Duodenal mucosa (tissue), 2 donors: ENCODE results near the gene GTPBP4.
"Not testable (repeated sequence)": the region's sequence is repeated elsewhere in the genome, so short reads cannot be mapped to it uniquely, and the experiment has no call there.

Experiments
- H3K27ac ChIP-seq: one replicate; pipeline ENCODE4 v1.7.0; 2013; ENCODE audit warnings: low read depth, low read length
- H3K27me3 ChIP-seq, 2 donors: one replicate each; pipeline ENCODE4 v1.7.0; 2013; ENCODE audit warnings: low read length in 2 of 2, control low read depth in 1 of 2; ENCODE audit not compliant: insufficient read depth in 2 of 2, control insufficient read depth in 1 of 2
- H3K36me3 ChIP-seq, 2 donors: one replicate each; pipeline ENCODE4 v1.7.0; 2013; ENCODE audit warnings: low read length in 2 of 2, control low read depth in 1 of 2; ENCODE audit not compliant: insufficient read depth in 2 of 2, control insufficient read depth in 1 of 2
- H3K4me1 ChIP-seq, 2 donors: one replicate each; pipeline ENCODE4 v1.7.0; 2013; ENCODE audit warnings: low read length in 2 of 2, control low read depth in 1 of 2; ENCODE audit not compliant: insufficient read depth in 2 of 2, control insufficient read depth in 1 of 2
- H3K4me3 ChIP-seq, 2 donors: one replicate each; pipeline ENCODE4 v1.7.0; 2013; ENCODE audit warnings: low read length in 2 of 2, low read depth in 1 of 2
- H3K9ac ChIP-seq, 2 donors: one replicate each; pipeline ENCODE4 v1.7.0; 2013; ENCODE audit warnings: low read length in 2 of 2, low read depth in 1 of 2
- H3K9me3 ChIP-seq, 2 donors: one replicate each; pipeline ENCODE4 v1.7.0; 2013; ENCODE audit warnings: low read length in 2 of 2, control low read depth in 1 of 2; ENCODE audit not compliant: control insufficient read depth in 1 of 2

The GTPBP4 gene

GRCh38 chr10:1002425-1003006, 14.3 kb downstream of the GTPBP4 start:
- peaks cover 59 to 96% of the 10 kb centered on the region in 2 donors for H3K36me3 ChIP-seq
- no peak overlapping the region for H3K4me3 ChIP-seq
- H3K27me3 ChIP-seq: no peaks in the 10 kb centered on the region
- no peaks in the 10 kb centered on the region for H3K4me1 ChIP-seq
- H3K9me3 ChIP-seq: peaks cover 2 to 12% of the 10 kb centered on the region in 2 donors
- no peak overlapping the region for H3K9ac ChIP-seq
- no peak overlapping the region for H3K27ac ChIP-seq

DNA sequence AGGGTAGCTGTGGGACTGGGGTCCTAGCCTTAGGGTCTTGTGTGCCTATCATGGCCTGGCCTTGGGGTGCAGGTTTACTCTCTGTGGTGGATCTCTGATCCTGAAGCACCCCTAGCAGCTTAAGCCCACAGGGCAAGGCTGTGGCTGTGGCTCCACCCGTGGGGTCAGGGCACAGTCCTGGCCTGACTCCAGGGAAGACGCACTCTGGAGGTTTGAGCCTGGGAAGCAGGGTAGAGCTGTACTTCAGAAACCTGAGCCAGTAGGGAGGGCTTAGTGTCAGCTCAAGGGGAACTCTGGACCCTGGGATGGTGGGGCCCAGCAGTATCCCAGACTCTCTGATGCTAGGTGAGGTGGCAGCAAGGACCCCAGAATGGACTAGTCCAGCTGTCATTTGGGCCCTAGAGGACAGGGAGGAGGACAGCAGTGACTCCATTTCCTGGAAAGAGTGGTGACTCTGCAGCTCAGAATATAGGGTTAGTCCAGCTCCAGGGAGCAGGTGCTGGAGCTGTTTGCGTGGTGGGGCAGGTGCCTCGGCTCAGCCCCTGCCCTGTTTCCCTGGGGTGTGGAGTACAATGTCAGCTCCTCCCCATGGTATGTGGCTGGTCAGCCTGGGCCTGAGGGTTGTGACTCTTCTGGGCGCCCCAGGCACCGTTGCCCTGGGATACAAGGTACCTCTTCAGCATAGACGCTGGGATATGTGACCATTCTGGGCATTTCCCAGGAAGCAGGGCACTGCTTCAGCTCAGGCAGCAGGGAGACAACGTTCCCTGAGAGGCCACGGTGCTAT, 15.8 kb downstream of the GTPBP4 start:
- H3K4me1 ChIP-seq: no peaks in the 10 kb centered on the region
- peaks cover 53 to 95% of the 10 kb centered on the region in 2 donors for H3K36me3 ChIP-seq
- no peak overlapping the region for H3K4me3 ChIP-seq

DNA sequence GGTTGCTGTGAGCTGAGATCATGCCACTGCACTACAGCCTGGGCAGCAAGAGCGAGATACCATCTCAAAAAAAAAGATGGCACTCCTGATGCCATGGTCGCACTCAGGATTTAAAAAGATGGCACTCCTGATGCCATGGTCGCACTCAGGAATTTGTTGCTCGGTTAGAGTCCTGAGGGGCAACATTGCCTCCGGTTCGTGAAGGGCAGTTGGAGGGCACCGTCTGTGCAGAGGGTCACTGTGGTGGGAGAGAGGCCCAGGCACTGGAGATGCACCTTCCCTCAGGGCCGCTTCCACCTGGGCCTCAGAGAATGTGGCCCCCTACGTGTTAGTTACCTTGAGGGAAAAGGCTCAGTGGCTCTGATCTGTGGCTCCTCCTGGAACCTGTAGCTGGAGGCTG, 18.3 kb downstream of the GTPBP4 start:
- Histone ChIP-seq H3K9ac (no peak overlapping the region), H3K36me3 (peaks cover 52 to 93% of the 10 kb centered on the region in 2 donors), H3K4me1 (no peaks in the 10 kb centered on the region), H3K27ac (no peak overlapping the region), H3K27me3 (no peaks in the 10 kb centered on the region), H3K4me3 (no peak overlapping the region), H3K9me3 (peaks cover 2 to 12% of the 10 kb centered on the region in 2 donors)

More for the DNA sequence above, 15.8 kb downstream of the GTPBP4 start:
- H3K9ac ChIP-seq: no peak overlapping the region
- H3K27ac ChIP-seq: no peak overlapping the region
- H3K9me3 ChIP-seq: peaks cover 2 to 12% of the 10 kb centered on the region in 2 donors
- no peaks in the 10 kb centered on the region for H3K27me3 ChIP-seq

DNA sequence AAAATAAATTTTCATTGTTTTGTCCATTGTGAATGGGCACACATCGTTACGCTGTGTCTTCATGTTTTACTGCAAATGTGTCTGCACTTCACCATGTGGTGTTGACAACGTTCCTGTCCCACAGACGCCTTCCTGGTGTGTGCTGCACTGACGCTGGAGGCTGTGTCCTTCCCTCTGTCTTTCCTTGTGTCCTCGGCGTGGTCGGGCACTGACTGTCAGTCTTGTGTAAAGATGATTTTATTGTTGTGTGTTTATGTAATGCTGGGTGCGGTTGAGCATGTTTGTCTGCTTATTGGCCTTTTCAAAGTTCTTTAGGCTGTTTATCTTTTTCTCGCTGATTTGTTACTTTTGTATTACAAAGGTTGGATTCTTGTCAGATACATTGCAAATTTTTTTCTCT, 19.3 kb downstream of the GTPBP4 start:
- Histone ChIP-seq H3K9me3 (peaks cover 0 to 5% of the 10 kb centered on the region in 2 donors), H3K27ac (no peak overlapping the region), H3K4me1 (no peaks in the 10 kb centered on the region), H3K27me3 (no peaks in the 10 kb centered on the region), H3K36me3 (peaks cover 55 to 93% of the 10 kb centered on the region in 2 donors), H3K4me3 (no peak overlapping the region), H3K9ac (no peak overlapping the region)

DNA sequence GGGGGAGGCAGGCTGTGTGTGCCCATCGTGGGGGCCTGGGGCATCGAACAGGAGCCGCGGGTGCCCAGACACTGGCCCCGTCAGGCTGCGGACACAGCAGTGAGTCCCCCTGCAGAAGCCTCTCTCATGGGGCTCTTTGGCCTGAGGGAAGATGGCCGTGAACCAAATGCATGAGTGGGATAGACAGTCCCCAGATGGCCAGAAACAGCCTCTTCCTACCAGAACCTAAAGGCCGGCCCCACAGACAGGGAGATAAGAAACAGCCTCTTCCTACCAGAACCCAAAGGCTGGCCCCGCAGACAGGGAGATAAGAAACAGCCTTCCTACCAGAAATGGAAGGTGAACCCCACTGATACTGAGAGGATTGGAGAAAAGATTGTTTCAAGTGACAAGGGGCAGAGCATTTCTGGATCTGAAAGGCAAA, 20.8 kb downstream of the GTPBP4 start:
- no peak overlapping the region for H3K4me3 ChIP-seq
- no peaks in the 10 kb centered on the region for H3K9me3 ChIP-seq
- no peaks in the 10 kb centered on the region for H3K4me1 ChIP-seq
- H3K36me3 ChIP-seq: peaks cover 47 to 89% of the 10 kb centered on the region in 2 donors
- no peak overlapping the region for H3K9ac ChIP-seq
- no peak overlapping the region for H3K27ac ChIP-seq
- no peaks in the 10 kb centered on the region for H3K27me3 ChIP-seq

- not testable (repeated sequence) for H3K4me1 ChIP-seq, H3K9me3 ChIP-seq, H3K27ac ChIP-seq, H3K9ac ChIP-seq, H3K27me3 ChIP-seq, H3K4me3 ChIP-seq
- H3K36me3 ChIP-seq: peaks cover 40 to 89% of the 10 kb centered on the region in 2 donors
Observed at GRCh38 chr10:1009947-1010346, 21.7 kb downstream of the GTPBP4 start.

- no peak overlapping the region for H3K4me3 ChIP-seq
- peaks cover 39 to 88% of the 10 kb centered on the region in 2 donors for H3K36me3 ChIP-seq
- no peak overlapping the region for H3K9ac ChIP-seq
- H3K9me3 ChIP-seq: no peaks in the 10 kb centered on the region
- no peak overlapping the region for H3K27ac ChIP-seq
- no peaks in the 10 kb centered on the region for H3K27me3 ChIP-seq
- no peaks in the 10 kb centered on the region for H3K4me1 ChIP-seq
Observed at GRCh38 chr10:1010703-1011102, 22.5 kb downstream of the GTPBP4 start.

- Histone ChIP-seq H3K27me3 (no peaks in the 10 kb centered on the region), H3K36me3 (peaks cover 42 to 88% of the 10 kb centered on the region in 2 donors), H3K4me3 (no peak overlapping the region)
Observed at GRCh38 chr10:1011696-1012095, 23.5 kb downstream of the GTPBP4 start.

DNA sequence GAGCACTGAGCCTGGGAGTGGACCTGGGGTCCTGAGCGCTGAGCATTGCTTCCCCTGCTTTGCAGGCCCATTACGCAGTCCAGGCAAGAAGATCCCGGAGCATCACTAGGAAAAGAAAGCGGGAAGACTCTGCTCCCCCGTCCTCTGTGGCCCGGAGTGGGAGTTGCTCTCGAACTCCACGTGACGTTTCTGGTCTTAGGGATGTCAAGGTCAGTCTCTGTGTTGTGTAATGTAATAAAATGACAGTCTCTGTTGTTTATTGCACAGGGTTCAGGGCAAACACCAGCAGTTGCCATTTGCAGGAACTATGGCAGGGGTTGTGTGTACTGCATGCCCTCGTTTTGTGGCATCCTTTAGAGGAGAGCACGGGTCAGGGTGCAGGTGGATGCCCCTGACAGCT, 27.5 kb downstream of the GTPBP4 start:
- H3K27ac ChIP-seq: no peak overlapping the region
- no peaks in the 10 kb centered on the region for H3K27me3 ChIP-seq
- peaks cover 54 to 77% of the 10 kb centered on the region in 2 donors for H3K36me3 ChIP-seq
- no peak overlapping the region for H3K9ac ChIP-seq
- H3K4me3 ChIP-seq: no peak overlapping the region
- H3K9me3 ChIP-seq: no peaks in the 10 kb centered on the region
- no peaks in the 10 kb centered on the region for H3K4me1 ChIP-seq

More at GRCh38 chr10:1011696-1012095, 23.5 kb downstream of the GTPBP4 start:
- Histone ChIP-seq H3K9ac (no peak overlapping the region), H3K4me1 (no peaks in the 10 kb centered on the region), H3K27ac (no peak overlapping the region), H3K9me3 (no peaks in the 10 kb centered on the region)

DNA sequence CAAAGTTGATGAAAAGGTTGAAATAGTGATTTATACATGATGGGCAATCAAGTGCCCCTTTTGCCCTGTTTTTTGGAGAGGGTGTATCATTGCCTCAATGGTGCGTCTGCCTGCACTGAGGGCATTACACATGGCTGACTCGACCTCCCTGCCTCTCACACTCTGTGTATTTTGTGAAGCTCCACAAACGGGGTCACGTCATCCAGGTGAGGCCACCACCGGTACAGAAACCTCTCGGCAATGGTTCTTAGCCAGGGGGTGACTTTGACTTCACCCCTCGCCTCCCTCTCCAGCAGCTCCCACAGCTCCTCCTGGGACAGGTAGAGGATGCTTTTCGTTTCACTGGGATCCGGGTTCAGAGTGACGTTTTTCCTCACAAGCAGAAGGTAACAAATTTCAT, 31.1 kb downstream of the GTPBP4 start:
- Histone ChIP-seq H3K9me3 (no peaks in the 10 kb centered on the region), H3K4me1 (no peaks in the 10 kb centered on the region), H3K4me3 (no peak overlapping the region), H3K27ac (no peak overlapping the region), H3K9ac (no peak overlapping the region), H3K27me3 (no peaks in the 10 kb centered on the region), H3K36me3 (peaks cover 31 to 45% of the 10 kb centered on the region in 2 donors)
